ENCODE results near the gene CCDC12.

DNA sequence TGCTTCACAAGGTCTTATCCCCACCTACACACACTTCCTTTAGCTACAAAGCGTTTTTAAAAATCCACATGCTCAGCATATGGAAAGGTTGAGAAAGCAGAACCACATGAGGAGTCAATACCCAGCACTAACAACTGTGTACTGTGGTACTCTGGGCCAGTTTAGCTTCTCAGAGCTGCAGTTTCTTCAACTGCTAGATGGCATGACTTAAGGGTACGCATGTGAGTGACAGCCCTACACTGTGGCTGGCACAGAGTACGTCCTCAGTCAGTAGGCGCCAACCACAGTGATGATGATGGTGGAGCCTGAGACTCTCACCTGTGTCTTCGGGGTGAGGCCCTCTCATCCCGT is 17.4 kb downstream of the CCDC12 start:
- TF ChIP-seq, protein P1, sequence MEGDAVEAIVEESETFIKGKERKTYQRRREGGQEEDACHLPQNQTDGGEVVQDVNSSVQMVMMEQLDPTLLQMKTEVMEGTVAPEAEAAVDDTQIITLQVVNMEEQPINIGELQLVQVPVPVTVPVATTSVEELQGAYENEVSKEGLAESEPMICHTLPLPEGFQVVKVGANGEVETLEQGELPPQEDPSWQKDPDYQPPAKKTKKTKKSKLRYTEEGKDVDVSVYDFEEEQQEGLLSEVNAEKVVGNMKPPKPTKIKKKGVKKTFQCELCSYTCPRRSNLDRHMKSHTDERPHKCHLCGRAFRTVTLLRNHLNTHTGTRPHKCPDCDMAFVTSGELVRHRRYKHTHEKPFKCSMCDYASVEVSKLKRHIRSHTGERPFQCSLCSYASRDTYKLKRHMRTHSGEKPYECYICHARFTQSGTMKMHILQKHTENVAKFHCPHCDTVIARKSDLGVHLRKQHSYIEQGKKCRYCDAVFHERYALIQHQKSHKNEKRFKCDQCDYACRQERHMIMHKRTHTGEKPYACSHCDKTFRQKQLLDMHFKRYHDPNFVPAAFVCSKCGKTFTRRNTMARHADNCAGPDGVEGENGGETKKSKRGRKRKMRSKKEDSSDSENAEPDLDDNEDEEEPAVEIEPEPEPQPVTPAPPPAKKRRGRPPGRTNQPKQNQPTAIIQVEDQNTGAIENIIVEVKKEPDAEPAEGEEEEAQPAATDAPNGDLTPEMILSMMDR (IDR thresholded peaks at IDR 0.05) = no peak
- TF ChIP-seq ZFX (IDR thresholded peaks at IDR 0.05; ENCODE audit: borderline replicate concordance) = no peak
